HG03175 (cell line): ENCODE results near the gene PRTFDC1.
"Not testable (repeated sequence)": the region's sequence is repeated elsewhere in the genome, so short reads cannot be mapped to it uniquely, and the experiment has no call there.

Experiments used
- ATAC-seq: cut with Tn5 transposase; IDR thresholded peaks from one replicate; pipeline ENCODE4 v1.9.1; 2021; ENCODE audit warnings: mild to moderate bottlenecking, moderate library complexity; ENCODE audit not compliant: unreplicated experiment

The PRTFDC1 gene

GRCh38 chr10:24935504-24936292, 16.7 kb downstream of the PRTFDC1 start:
- no peak for ATAC-seq

DNA sequence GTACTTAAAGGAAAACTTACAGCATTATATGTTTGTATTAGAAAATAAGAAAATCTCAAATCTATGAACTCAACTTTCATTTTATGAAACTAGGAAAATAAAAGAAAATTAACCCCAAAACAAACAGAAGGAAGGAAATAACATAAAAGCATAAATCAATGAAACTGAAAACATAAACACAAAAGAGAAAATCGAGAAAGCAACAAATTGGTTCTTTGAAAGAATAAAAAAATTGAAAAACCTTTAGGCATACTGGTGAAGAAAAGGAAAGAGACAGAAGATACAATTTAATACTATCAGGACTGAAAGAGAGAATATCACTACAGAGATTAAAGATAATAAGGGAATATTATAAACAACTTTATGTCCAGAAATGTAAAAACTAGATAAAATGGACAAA, 21.2 kb downstream of the PRTFDC1 start:
- ATAC-seq, result no peak

DNA sequence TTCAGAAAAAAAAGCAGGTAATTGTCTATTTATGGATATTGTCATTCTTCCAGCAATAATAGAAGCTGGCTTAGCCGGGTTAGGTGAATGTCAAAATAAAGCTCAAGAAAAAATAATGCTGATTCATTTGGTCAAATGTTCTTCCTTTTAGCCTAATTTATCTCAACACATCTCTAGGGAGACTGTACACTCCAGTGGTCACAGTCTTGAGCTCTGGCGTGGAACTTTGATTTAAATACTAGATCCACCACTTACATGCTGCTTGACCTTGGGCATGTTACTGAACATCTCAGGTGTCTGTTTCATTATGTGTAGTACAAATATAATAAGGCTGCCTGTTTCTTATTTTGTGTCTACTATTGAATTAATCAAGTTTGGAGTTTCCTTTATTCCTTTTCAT, 22.0 kb downstream of the PRTFDC1 start:
- ATAC-seq, result peak; percentile 87

DNA sequence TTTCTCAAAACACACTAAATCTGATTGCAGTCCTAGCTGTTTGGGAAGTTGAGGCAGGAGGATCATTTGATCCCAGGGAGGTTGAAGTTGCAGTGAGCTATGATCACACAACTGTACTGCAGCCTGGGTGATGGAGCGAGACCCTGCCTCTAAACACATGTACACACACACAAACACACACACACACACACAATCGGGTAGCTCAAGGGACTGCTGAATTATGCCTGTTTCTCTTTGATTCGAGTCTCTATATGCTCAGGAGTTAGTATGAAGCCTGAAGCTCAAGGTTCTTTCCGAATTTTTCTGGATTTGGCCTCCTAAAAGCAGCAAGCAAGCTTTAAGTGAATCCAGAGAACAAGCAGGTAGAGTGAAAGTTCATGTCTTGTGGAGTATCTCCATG, 22.5 kb downstream of the PRTFDC1 start:
- ATAC-seq, result no peak

DNA sequence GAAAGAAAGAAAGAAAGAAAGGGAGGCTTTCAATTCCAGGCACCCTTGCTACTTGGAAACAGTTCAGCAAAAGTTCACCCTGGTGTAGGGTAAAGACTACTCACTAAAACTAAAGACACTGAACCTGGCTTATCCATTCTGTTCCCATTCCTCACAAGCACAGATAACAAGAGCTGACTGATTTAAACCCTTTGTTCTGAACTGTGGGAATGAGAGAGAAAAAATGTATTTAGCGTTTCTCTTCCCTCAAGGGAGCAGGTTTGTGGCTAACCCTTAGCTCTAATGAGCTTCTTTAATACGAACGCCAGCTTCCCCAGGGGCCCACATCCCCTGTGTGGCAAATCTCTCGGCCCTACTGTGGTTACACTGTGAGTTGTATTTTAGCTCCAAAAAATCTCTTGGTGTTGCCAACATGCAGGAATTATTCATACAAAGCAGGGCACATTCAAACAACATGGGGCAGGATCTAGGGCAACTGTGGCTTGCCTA, 23.3 kb downstream of the PRTFDC1 start:
- no peak for ATAC-seq

GRCh38 chr10:24928163-24928562, 24.2 kb downstream of the PRTFDC1 start:
- no peak for ATAC-seq

DNA sequence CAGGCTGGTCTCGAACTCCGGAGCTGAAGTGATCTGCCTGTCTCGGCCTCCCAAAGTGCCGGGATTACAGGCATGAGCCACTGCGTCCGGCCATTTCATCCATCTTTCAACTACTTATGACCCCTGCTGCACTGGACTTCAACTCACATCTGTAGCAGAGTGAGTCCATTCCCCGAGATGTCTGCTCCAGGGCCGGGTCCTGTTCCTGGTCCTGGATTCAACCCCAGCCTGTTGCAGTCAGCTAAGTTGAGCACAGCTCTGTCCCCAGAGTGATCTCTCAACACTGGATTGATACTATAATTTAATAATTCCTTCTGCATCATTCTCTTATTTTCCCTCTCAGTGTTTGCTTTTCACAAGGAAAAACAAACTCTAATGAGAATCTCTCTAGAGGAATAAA, 25.8 kb downstream of the PRTFDC1 start:
- ATAC-seq, result no peak

- no peak for ATAC-seq
Observed at GRCh38 chr10:24925799-24926198, 26.6 kb downstream of the PRTFDC1 start.

GRCh38 chr10:24924483-24924882, 27.9 kb downstream of the PRTFDC1 start:
- not testable (repeated sequence) for ATAC-seq

DNA sequence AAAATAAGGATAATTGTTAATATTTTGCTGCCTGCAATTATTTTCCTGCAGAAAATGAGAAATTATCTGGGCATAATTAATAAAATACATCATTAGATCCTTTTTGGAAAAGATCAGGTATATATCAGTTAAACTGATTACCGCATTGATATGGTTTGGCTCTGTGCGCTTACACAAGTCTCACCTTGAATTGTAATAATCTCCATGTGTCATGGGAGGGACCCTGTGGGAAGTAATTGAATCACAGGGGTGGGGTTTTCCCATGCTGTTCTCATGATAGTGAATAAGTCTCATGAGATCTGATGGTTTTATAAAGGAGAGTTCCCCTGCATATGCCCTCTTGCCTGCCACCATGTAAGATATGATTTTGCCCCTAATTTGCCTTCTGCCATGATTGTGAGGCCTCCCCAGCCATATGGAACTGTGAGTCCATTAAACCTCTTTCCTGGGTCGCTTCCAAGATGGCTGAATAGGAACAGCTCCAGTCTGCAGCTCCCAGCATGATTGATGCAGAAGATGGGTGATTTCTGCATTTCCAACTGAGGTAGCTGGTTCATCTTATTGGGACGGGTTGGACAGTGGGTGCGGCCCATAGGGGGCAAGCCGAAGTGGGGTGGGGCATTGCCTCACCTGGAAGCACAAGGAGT, 30.1 kb downstream of the PRTFDC1 start:
- ATAC-seq, result not testable (repeated sequence)

DNA sequence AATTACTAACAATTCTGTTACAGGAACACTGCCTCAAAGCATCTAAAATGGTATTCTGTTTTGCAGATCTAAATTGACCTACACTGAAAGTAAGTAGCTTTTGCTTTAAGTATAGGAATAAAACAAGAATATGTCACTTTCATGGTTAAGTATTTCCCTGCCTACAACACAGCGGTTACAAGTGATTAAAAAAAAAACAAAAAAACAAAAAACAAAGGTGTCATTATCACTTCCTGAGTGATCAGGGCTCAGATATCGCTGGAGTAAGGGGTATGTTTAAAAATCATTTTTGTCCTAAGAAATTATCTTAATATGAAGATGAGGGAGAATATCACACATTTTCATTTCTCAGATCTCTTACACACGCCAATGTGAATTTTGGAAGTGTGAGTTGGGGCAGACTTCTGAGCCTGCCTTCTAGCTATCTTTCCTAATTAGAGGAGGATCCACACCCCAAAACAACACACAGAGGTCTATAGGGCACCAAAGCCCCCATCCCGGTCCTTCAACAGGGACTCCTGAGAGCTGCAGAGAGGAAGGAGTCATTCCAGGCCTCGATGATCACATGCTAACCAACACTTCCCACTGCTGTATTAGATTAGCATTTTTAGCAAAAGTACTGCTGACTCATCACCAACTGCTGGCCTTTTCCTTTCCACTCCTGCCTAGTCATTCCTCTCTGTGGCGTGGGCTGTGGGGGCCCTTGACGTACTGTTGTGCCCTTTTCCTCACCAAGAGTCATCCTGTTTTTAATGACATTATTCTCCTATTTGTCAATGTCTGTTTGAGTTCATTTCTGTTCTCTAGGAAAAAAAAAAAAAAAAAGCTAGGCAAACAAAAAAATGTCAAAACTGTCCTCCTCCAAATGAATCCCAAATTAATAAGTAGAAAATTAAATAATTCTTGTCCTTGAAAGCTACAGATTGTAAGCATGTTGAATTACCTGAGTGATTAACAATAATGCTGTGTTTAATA, 31.2 kb downstream of the PRTFDC1 start:
- peak; percentile 78 for ATAC-seq

GRCh38 chr10:24920192-24920591, 32.2 kb downstream of the PRTFDC1 start:
- ATAC-seq, result not testable (repeated sequence)

DNA sequence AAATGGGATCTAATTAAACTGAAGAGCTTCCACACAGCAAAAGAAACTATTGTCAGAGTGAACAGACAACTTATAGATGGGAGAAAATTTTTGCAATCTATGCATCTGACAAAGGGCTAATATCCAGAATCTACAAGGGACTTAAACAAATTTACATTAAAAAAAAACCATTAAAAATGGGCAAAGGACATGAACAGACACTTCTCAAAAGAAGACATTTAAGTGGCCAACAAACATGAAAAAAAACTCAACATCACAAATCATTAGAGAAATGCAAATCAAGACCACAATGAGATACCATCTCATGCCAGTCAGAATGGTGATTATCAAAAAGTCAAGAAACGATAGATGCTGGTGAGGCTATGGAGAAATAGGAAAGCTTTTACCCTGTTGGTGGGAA, 32.8 kb downstream of the PRTFDC1 start:
- not testable (repeated sequence) for ATAC-seq

DNA sequence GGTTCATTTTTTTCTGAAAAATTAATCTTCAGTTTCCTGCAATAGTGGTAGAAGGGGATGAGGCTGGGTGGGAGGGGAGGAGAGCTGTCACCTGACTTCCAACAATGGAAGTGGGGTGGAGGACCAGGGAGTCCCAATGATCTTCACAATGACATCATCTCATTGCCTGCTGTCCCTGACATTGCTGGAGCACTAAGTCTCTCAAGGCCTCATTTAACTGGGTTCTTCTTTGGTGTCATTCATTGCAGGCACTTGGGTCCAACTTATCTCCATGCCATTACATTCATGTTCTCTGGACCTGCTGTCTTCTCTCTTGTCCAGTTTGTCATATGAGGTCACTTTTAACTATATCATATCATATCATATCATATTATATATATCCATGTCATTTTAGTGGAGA, 34.4 kb downstream of the PRTFDC1 start:
- ATAC-seq, result no peak

GRCh38 chr10:24917493-24917892, 34.9 kb downstream of the PRTFDC1 start:
- no peak for ATAC-seq

DNA sequence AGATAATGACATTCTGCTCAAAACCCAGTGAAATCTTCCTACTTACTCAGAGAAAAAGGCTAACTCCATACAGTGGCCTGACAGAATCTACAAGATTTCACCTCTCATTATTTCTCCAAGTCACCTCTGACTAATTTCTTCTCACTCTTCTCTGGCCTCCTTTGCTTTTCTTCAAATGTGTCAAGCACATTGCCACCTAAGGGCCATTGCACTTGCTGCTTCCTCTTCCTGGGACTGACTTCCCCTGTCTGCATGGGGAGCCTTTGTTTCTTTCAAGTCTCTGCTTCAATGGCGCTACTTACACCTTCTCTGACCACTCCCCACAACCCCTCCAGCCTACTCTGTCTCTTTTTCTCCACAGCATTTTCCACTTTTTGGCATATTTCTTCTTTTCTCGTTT, 36.0 kb downstream of the PRTFDC1 start:
- ATAC-seq, result no peak

DNA sequence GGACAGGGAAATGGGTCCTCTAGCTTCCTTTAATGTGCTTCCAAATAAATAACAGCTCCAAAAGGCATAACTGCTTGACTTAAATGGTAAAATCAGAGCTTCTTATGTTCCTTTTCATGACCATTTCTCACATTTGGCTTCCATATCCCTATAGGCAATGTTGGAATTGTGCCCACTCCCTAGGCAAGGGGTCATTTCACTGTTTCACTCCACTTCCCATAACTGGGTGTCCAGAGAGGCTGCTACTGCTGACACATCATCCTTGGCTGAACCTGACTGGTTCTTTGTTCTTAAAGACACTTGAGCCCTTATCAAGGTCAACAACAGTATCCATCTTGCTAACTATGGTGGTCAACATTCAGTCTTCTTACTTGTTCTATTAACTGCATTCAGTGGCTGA, 37.1 kb downstream of the PRTFDC1 start:
- no peak for ATAC-seq

- ATAC-seq, result no peak
Observed at GRCh38 chr10:24914148-24914547, 38.3 kb downstream of the PRTFDC1 start.

GRCh38 chr10:24912215-24912614, 40.2 kb downstream of the PRTFDC1 start:
- no peak for ATAC-seq

GRCh38 chr10:24911029-24911428, 41.4 kb downstream of the PRTFDC1 start:
- no peak for ATAC-seq

DNA sequence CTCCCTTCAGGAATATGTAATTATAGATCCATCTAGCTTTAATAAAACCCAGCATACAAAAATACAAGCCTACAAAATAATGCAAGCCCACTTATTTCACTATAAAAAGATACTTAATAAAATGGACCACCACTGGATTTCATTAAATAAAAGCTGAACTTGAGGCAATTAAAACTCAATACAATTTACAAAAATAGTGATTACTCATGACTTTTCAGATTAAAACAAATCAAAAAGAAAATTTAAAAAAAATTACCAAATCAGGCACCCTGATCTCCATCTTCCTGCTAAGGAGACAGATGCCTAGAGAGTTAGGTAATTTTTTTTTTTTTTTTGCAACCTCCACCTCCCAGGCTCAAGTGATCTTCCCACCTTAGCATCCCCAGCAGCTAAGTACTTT, 41.8 kb downstream of the PRTFDC1 start:
- no peak for ATAC-seq
